Activated CD4-positive, alpha-beta T cell treated with anti-CD3 and anti-CD28 coated beads for 1 hour (primary cell): ENCODE measurements around the gene CHID1.

Experiments used
- DNase-seq: peaks from one replicate; pipeline ENCODE4 v3.0.0-alpha.2; 2020

CHID1 gene

DNA sequence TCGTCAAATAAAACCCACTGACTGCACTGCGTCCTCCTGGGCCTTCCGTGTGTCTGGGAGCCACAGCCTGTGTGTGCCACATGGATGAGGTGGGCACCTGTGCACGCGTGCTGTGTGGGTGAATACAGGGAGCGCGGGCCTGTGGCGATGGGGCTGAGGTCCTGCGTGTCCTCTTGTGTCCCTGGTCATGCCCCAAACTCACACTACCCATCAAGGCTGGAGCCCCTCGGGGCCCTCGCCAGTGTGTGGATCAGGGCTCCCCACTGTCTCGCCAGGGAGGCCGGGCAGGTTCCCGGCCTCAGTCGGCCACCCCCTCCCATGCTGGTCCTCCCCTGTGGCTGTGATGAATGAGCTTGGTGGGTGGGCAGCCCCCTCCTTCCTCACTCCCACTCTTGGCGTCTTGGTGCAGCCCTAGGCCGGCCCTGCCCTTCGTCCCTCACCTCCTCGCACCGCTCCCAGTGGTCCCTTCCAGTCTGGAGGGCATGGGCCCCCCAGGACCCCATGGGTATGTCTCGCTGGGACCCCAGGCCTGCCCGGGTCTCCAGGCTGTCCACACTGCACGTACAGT lies 78.6 kb downstream of the CHID1 start:
- DNase-seq, result no peak

GRCh38 chr11:831118-831864 lies 79.3 kb downstream of the CHID1 start:
- DNase-seq, result no peak

GRCh38 chr11:830295-831117 lies 80.1 kb downstream of the CHID1 start:
- DNase-seq, result peak; percentile 32

GRCh38 chr11:829847-830294 lies 80.7 kb downstream of the CHID1 start:
- DNase-seq, result no peak

DNA sequence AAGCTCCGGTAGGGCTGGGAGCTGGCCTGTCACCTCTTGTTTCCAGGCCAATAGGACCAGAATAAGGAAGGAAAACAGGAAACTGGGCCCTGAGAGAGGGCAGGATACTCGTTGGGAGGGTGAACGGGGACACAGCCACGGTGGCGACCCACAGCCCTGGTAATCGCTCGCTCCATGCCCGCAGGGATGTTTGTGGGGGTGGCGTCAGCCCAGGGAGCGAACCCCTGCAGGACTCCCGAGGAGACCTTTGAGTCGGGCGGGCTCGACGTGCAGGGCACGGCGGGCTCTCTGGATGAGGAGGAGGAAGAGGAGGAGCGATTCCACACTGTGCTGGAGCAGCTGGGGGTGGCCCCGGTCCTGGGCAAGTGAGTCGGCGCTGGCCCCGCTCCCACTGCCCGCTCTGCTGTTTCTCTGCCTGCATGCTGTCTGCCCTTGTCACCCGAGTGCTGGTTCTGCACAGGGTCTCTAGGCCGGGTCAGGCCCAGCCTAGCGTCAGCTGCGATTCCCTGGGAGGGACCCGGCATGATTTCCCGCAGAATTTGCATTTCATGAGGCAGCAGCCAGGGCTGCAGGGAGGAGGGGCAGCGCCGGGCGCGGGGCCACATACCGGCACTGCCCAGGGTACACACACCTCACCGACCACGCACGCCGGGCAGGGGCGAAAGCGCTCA lies 81.3 kb downstream of the CHID1 start:
- DNase-seq, result no peak

DNA sequence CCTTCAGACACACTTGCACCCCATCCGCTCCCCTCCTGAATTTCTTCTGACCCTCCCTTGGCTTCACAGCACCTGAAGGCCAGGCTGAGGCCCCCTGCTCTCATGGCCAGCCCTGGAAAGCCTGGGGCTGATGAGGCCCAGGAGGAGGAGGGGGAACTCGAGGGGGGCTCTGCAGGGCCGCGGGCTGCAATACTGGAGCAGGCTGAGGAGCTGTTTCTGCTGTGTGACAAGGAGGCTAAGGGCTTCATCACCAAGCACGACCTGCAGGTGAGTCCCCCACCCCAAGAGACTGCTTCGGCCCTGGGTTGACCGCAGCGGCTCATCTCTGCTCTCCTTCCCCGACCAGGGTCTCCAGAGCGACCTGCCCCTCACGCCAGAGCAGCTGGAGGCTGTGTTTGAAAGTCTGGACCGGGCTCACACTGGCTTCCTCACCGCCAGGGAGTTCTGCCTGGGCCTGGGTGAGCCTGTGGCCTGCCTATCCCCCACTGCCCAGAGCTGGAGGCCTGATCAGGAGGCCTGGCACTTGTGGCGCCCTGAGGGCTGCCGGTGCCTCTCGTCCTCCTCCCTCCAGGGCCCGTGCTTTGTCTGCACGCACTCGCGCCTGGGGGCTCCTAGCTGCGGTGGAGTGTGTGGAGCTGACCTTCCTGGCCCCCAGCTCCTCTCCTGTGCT lies 82.0 kb downstream of the CHID1 start:
- no peak for DNase-seq

DNA sequence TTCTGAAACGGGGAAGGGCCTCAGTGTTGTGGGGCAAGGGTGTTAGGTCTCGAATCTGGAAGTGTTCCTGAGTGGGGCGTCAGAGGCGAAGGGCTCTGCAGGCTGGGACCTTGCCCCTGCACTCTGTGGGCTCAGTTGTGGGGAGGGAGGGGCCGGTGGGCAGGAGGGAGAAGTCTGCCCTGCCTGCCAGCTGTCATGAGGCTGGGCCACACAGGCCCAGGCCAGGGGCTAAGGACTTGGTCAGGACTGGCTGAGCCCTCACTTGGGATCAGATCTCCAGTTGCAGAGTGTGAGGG lies 82.8 kb downstream of the CHID1 start, which contains the start of gene CRACR2B:
TSS of gene CRACR2B (plus strand) at position 23 of the 296 bp plus-strand sequence. CDS start 689 bp downstream, outside the sequence.
- DNase-seq, result no peak

DNA sequence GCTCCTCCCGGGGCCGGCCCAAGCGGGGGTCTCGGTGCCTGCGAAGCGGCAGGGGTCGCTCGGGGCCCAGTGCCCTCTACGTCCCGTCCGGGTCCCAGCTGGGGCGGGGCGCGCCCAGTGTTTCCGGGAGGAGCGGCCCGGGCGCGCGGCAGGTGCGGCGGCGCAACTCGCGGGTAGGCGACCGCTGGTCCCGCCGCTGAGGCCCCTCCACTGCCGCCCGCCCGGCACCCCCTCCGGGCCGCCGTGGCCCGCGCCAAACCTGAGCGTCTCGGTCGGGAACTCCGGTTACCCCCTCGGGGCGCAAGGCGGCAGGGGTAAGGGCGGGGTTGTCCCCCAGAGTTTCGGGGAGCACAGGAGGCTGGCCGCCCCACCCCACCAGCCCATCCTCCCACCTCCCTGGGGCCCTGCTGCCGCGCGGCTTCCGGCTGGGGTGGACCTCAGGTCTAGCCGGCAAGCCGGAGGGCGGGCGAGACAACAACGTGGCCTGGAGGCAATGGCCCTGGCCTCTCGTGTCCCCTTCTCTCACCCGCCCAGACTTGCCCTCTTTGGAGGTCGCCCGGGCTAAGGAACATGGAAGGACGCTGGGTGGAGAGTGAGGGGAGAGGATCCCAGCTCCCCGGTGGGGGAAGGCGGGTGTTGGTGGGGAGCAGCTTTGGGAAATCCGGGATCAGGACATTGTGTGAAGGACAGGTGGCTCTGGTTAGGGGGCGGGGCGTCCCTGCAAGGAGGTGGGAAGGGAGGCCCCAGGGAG lies 83.3 kb downstream of the CHID1 start:
- no peak for DNase-seq

DNA sequence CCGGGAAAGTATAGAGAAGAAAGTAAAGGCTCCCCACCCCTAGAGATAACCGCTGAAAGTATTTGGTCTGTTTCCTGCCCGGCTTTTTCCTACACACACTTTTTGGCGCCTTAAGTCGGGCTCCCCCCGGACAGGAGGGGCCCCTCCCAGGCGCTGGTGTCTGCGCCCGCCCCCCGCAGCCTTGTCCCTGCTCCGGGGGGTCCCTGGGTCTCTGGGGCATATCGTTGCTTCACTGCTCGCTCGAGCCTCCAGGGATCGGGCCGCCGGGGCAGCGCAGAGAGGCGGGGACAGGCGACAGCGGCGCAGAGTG lies 83.8 kb downstream of the CHID1 start:
- DNase-seq, result no peak

DNA sequence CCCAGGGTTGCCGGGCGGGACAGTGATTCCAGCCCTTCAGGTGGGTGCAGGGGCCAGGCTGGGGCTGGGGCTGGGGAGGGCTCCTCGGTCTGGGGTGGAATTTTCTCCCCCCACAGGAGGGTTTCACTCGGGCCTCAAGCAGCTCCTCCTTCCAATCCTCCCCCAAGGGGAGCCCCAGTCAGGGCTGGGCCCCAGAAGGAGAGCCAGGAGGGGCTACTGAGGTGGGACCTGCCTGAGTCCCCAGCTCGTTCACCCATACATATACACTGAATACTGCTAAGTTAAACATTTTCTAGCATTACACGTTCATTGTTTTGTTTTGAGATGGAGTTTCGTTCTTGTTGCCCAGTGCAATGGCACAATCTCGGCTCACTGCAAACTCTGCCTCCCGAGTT lies 84.4 kb downstream of the CHID1 start:
- no peak for DNase-seq

DNA sequence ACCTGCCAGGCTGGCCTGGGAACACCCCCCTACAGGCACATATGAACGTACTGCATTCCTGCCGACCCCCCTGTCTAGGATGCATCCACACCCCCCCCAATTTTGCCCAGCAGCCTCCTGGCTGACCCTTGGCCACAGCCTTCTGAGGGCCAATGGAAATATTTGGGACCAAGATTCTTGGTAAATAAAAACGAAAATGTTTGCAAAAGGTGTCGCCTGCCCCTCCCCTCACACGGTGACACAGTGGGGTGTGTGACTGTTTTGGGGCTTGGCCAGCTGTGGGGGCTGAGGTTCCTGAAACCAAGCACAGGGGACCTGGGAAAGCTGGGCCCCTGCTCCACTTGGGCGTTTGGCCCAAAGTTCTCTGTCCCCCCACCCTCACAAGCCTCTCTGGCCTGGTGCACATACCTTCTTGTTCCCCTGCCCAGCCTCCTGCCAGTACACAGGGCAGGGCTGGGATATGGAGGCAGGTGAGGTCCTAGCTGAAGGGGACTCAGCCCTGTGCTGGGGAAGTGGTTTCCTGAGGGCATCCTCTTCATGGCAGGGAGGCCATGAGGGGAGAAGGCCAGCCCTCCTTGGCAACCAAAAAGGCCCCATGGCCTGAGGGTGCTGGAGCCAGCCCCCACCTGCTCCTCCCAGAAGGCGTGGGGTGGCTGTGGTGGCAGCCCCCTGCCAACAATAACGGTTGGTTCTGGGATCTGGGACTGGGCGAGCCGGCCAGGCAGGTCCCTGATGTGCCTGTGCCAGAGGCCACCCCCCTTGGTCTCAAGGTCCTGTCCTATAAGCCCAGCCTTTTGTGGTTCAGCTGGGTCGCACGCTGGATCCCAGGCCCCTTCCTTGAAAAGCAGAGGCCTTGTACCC lies 85.0 kb downstream of the CHID1 start:
- DNase-seq, result no peak

DNA sequence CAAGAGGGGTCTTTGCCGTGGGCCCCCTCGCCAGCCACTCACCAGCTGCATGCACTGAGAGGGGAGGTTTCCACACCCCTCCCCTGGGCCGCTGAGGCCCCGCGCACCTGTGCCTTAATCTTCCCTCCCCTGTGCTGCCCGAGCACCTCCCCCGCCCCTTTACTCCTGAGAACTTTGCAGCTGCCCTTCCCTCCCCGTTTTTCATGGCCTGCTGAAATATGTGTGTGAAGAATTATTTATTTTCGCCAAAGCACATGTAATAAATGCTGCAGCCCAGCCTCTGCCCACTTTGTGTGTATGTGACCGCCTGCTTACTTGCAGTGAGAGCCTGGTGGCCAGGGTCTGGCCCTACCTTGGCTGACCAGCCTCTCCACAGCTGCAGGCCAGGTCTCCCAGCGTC lies 85.7 kb downstream of the CHID1 start:
- no peak for DNase-seq

DNA sequence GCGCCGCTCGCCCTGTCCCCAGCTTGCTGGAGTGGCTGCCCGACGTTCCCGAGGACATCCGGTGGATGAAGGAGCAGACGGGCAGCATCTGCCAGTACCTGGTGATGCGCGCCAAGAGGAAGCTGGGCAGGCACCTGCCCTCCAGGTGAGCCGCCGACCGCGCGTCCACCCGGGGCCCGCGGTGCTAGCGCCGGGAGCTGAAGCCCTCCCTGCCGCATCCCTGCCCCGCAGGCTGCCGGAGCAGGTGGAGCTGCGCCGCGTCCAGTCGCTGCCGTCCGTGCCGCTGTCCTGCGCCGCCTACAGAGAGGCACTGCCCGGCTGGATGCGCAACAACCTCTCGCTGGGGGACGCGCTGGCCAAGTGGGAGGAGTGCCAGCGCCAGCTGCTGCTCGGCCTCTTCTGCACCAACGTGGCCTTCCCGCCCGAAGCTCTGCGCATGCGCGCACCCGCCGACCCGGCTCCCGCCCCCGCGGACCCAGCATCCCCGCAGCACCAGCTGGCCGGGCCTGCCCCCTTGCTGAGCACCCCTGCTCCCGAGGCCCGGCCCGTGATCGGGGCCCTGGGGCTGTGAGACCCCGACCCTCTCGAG lies 86.2 kb downstream of the CHID1 start:
- DNase-seq, result no peak

- DNase-seq, result no peak
These were observed 86.9 kb downstream of the CHID1 start for GRCh38 chr11:823441-824291.

- no peak for DNase-seq
These were observed 88.9 kb downstream of the CHID1 start for GRCh38 chr11:821512-822371.

DNA sequence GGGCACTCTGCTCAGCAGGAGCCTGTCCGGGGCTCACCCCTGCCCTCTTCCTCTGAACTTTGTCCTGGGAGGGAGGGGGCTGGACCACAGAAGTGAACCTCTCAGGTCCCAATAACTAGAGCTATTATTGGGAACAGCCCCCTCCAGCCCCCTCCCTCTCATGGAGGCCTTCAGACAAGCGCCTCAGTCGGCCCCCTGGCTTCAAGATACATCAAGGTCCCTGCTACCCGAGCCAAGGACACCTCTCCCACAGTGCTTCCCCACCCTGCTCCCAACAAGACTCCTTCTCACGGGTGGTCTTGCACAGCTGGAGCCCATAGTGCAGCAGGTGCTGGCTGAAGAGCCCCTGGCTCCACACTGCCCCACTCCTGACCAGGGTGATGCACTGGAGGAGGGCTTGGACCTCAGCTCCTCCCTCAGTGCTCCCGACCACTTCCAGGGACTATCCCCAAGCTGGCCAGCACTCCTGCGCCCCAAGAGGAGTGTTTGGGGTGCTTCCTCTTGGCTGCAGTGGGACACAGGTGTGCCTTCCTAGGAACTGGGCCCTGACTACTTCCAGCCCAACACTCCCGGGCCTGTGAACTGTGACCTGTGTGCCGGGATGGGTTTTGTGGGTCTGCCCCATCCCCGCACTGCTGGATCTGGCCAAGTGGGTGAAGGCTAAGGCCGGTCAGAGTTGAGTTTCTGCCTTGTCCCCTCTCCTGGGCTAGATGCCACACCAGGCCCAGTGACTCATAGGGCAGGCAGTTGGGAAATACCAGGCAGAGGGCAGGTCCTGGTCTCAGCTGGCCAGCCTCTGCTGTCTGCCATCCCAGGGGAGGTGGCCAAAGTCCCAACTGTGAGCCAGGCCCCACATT lies 89.7 kb downstream of the CHID1 start:
- DNase-seq, result no peak

DNA sequence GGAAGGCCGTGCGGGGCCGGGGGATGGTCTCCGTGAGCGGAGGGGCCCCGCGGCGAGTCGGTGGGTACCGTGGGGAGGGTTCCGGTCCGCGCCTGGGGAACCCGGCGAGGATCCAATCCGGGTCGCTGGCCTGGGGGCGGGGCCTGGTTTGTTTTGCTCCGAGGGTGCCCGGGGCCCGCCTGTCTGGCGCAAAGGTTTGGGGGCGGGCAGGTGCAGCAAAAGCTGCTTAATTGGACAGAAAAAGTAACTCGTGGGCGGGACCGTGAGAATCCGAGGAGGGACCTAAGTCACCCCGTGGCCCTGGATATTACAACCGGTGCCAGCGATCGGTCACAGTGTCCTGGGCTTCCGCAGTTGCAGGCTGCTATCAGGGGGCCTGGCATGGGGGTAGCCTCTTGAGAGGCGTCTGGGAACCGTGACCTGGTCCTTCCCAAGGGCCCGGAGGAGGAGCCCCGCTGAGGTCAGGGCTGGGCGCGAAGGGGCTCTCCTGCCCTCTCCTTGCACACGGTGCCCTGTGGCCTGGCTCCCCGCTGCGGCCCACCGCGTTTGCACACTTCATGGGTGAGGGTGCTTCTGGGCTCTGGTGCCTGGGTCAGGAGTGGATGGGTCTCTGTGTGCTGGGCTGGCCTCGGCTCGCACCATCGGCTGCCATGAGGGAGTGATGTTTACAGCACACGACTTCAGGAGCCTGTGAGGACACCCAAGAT lies 90.5 kb downstream of the CHID1 start:
- peak; percentile 88 for DNase-seq
